ENCODE measurements around the gene TNIK. TPM values are rescaled to one million over a fixed set of nuclear protein-coding genes. Genes with fewer than 3 reads are reported as not detected.

The TNIK gene
- polyA plus RNA-seq, 1 donor = 19.2 TPM

- no peak for DNase-seq
Measured at GRCh38 chr3:171160325-171160724, 299.9 kb downstream of the TNIK start.

DNA sequence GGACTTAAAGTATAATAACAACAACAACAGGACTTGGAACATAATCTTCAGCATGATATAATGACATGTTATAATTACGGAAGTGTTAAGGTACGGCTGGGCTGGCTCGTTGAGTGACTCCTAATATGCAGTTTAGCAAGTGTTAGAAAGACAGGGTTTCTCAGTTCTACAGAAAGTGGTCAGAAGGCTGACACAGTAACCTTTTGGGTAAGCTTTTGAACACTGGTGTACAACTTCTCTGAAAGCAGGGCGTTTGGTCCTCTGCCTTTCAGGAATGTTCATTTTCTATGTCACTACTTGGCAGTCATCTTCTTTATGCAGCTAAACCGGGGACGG lies 300.4 kb downstream of the TNIK start:
- no peak for DNase-seq

- no peak for DNase-seq
Measured at GRCh38 chr3:171159024-171159821, 301.0 kb downstream of the TNIK start.

GRCh38 chr3:171157980-171158379 lies 302.2 kb downstream of the TNIK start:
- no peak for DNase-seq

DNA sequence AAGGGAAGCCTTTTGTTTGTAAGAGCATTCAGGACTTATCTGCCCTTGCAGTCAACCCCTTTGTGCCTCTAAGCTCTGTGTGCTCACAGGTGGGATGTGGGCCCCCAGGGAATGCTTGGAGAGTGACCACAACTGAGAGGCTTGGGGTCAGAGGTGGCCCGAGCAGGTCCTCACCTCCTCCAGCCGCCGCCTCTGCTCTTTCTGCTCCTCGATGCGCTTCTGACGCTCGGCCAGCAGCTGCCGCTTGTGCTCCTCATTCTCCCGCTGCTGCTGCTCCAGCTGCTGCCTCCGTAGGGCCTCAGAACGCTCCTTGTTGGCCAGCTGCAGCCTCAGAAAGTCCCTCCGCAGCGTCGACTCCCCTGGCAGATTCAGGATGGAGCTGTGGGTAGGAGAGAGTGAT lies 302.9 kb downstream of the TNIK start:
- peak; percentile 26 for DNase-seq

DNA sequence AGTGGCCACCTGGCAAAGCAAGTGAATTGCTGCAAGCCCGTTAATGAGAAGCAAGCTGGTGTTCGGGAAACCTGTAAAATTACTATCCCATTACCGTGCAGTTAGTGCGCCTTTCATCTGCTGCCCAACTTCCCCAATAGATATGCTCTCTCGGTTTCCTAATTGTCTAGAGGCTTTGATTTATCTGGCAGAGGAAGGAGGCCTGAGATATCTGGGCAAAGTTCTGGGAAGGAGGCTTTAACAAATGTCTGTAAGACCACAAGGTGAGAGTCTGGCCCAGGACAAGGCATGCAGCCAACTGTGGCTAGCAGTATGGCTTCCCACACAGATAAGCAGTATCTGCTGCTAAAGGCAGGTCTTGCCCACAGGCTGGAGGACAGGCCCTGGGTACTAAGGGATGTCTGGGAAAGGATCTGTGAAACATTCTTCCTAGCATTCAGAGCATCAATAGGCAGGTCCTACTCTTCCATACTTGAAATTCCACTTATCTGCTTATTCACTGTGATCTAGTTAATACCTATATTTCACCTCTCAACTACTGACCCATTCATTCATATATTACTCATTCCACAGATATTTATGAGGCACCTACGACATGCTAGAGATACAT lies 303.7 kb downstream of the TNIK start:
- no peak for DNase-seq

GRCh38 chr3:171155122-171155700 lies 305.0 kb downstream of the TNIK start:
- no peak for DNase-seq

GRCh38 chr3:171150945-171151344 lies 309.3 kb downstream of the TNIK start:
- DNase-seq = no peak

DNA sequence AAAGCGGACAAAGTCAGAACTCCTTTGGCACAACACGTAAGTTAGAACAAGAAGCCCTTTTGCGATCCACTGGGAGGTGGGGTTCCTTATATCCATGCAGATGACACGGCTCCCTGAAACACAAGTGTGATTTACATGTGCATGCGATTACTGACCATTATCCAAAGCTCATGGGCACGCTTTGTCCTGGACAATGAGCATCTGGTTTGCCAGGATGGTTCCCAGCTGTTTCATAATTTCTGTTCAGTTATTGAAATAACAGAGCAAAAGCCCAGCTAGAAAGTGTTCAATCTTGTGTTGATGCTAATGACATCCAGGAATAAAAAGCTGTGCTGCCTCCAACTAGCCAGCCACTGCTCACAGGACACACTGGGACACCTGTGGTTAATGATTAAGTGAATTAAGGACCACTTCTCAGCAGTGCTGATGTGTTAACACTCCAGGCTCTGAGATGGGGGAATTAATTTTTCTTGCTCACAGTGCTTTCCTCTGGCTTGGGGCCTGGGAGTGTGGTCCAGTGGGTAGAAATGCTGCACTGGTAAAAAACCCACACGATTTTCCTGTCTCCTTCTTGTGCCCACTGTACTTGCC lies 310.6 kb downstream of the TNIK start:
- no peak for DNase-seq

GRCh38 chr3:171145798-171146197 lies 314.4 kb downstream of the TNIK start:
- no peak for DNase-seq

DNA sequence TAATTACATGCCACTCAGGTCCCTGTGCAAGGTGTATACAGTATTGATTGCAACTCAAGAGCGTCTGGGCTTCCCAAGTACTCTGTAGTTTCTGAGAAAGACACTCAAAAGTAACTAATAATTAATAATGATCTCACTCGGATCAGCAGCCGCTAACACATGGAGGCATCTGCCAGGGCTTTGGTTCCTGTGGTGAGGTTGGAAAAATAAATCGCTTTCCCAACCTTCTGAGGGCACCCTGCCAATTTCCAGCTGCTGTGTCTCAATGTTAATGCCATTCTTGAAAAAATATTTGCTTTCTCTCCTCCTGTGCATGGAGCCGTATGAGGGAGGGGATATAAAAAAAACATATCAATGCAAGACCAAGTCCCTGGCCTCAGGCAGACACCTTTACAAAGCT lies 317.2 kb downstream of the TNIK start:
- DNase-seq = no peak

- DNase-seq = no peak
Measured at GRCh38 chr3:171140246-171140645, 320.0 kb downstream of the TNIK start.

GRCh38 chr3:171138027-171138426 lies 322.2 kb downstream of the TNIK start:
- DNase-seq = no peak

GRCh38 chr3:171135549-171135948 lies 324.7 kb downstream of the TNIK start:
- DNase-seq = no peak

DNA sequence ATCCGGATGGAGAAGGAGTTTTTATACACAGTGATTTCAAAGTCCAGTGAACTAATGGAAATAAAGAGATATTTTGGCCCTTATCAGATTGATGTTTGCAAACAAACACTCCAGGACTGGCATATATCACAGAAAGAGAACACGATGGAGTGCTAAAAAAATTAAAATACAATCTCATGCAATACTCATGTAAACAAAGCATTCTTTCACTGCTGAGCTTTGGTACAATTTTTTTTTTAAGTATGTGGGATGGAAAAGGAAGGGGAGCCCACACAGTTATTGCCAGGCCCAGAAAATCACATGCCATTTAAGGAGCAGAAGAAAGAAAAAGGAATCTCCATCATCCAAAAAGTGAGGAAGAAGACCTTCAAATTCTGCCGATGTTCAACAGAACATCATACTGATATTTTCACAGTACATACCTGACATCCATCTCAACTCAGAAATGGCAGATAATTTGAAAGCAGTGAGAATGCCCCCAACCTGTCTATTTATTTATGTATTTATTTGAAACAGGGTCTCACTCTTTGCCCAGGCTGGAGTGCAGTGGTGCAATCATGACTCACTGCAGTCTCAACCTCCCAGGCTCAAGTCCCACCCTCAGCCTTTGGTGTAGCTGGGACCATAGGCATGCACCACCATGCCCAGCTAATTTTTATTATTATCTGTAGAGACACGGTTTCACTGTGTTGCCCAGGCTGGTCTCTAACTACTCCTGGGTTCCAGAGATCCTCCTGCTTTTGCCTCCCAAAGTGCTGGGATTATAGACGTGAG lies 326.2 kb downstream of the TNIK start:
- no peak for DNase-seq

DNA sequence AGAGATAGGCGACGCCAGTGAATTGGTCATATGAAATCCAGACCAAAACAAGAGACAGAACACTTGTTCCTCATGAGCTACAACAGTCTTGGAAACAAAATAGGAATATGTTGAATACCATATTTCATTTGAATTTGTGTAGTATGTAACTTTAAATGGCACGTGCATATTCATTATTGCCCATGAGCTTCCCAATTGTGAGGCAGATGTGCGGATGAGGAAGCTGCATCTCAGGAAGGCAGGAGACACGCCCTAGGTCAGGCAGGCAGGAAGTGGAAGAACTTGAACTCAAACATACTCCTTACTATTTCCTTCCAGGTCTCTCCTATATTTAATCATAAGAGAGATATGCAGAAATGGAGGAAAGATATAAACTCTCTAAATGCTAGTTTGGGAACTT lies 326.9 kb downstream of the TNIK start:
- no peak for DNase-seq

DNA sequence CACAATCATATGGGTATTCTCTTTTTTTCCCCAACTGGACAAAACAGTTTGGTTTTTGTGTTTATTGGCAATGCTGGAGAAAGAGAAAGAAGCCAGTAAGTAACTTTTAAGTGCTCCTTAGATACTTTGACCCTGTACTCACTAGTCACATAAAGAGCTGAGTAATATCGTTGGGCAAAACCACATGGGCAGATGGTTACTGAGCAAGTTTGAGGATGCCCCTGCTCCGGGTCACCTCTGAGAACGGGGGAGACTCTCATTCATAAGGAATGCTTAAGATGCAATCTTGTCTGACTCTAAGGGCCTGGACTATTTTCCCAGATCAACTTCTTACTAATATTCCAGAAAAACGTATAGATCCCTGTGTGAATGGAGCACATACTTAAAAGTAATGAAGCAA lies 327.3 kb downstream of the TNIK start:
- no peak for DNase-seq

DNA sequence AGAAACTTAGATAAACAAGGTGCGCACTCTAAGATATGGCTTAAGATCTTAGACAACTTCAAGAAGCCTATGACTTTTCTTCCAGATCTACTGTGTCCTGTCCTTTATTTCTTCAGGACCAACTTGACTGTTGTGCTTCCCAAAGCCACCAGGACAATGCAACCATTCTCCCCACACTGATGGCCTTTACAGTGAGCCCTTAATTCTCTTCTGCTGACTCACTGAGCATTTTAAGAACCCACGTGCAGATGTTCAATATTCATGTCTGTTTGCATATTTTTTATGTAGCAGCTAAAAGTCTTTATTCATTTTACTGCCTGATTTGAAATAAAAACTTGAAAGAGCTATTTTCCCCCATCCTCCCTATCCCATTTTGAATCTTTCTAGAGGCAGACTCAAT lies 330.4 kb downstream of the TNIK start:
- DNase-seq = no peak

GRCh38 chr3:171127611-171128010 lies 332.6 kb downstream of the TNIK start:
- DNase-seq = no peak

GRCh38 chr3:171126478-171127209 lies 333.6 kb downstream of the TNIK start:
- no peak for DNase-seq

GRCh38 chr3:171125010-171125409 lies 335.2 kb downstream of the TNIK start:
- no peak for DNase-seq

DNA sequence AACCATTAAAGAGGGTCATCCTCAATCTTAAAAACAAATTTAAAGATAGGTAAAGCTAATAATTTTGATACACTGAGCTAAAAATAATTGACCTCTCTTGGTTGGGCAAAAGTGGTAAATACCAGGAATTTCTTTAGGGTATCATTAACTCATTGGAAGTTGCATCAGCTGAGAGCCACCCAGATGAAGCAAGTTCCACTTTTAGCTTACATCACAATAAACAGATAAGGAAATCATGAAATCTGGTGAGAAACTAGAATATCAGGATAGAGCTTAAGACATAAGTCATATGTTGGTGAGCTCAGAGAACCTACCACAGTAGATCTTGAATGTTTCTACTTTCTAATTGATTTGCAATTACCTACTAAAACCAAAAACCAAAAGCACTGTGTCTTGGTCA lies 336.3 kb downstream of the TNIK start:
- no peak for DNase-seq

All from left kidney (tissue), 2 donors.